GM13976 (cell line): ENCODE measurements around the gene KDM4B.

ENCODE experiments used
- DNase-seq: peaks from one replicate; pipeline ENCODE4 v3.0.0; 2012; ENCODE audit warnings: low spot score
- CTCF ChIP-seq: IDR thresholded peaks from 2 replicates; pipeline ENCODE4 v1.5.1; 2012; ENCODE audit warnings: borderline replicate concordance, mild to moderate bottlenecking; ENCODE audit not compliant: insufficient read depth; ENCODE audit errors: extremely low read depth, missing control alignments, control extremely low read depth
- in situ Hi-C: fragments of 300-500 bp; cut with MboI; formaldehyde crosslinking; loops from one replicate; pipeline ENCODE4 v1.12.0; 2022; ENCODE audit warnings: low sequenced_read_pairs, mixed read lengths, inconsistent platforms; ENCODE audit not compliant: unreplicated experiment

The KDM4B gene

GRCh38 chr19:5177745-5178450 is 209.0 kb downstream of the KDM4B start:
- DNase-seq: no peak
- TF ChIP-seq CTCF: no peak
- in situ Hi-C loops: no loop called here

- no peak for TF ChIP-seq CTCF
- no peak for DNase-seq
- in situ Hi-C loops: no loop called here
These were observed 209.9 kb downstream of the KDM4B start for GRCh38 chr19:5178841-5179240.

- TF ChIP-seq CTCF: no peak
- in situ Hi-C loops: no loop called here
- no peak for DNase-seq
These were observed 210.3 kb downstream of the KDM4B start for GRCh38 chr19:5179256-5179655.

GRCh38 chr19:5181329-5181728 is 212.4 kb downstream of the KDM4B start:
- DNase-seq: no peak
- TF ChIP-seq CTCF: no peak
- in situ Hi-C loops: no loop called here

- in situ Hi-C loops: no loop called here
- DNase-seq: no peak
- no peak for TF ChIP-seq CTCF
These were observed 213.8 kb downstream of the KDM4B start for GRCh38 chr19:5182751-5183150.

- no peak for TF ChIP-seq CTCF
- DNase-seq: no peak
- in situ Hi-C loops: no loop called here
These were observed 214.7 kb downstream of the KDM4B start for GRCh38 chr19:5183616-5184015.

- DNase-seq: no peak
- in situ Hi-C loops: no loop called here
- no peak for TF ChIP-seq CTCF
These were observed 216.0 kb downstream of the KDM4B start for GRCh38 chr19:5184930-5185329.
